ENCODE results near the gene ETFDH.
"Not testable (repeated sequence)": the region's sequence is repeated elsewhere in the genome, so short reads cannot be mapped to it uniquely, and the experiment has no call there.

The ETFDH gene

GRCh38 chr4:158681629-158682028 is 9.5 kb downstream of the ETFDH start:
- no peak for DNase-seq

GRCh38 chr4:158682066-158682465 is 10.0 kb downstream of the ETFDH start:
- no peak for DNase-seq

GRCh38 chr4:158688813-158689212 is 16.7 kb downstream of the ETFDH start:
- no peak for DNase-seq

GRCh38 chr4:158704274-158704673 is 32.2 kb downstream of the ETFDH start:
- no peak for DNase-seq

- peak in 1 of 2 donors; percentile 12 for DNase-seq
Observed at GRCh38 chr4:158710814-158711213, 38.7 kb downstream of the ETFDH start.

- not testable (repeated sequence) for DNase-seq
Observed at GRCh38 chr4:158712622-158713021, 40.5 kb downstream of the ETFDH start.

- peak; percentile 42 to 79 for DNase-seq
Observed at GRCh38 chr4:158714937-158715336, 42.8 kb downstream of the ETFDH start.

- peak in 1 of 2 donors; percentile 43 for DNase-seq
Observed at GRCh38 chr4:158715802-158716201, 43.7 kb downstream of the ETFDH start.

- DNase-seq: no peak
Observed at GRCh38 chr4:158721680-158722079, 49.6 kb downstream of the ETFDH start.

- DNase-seq: peak in 1 of 2 donors; percentile 19
Observed at GRCh38 chr4:158722291-158722916, 50.3 kb downstream of the ETFDH start.

GRCh38 chr4:158722917-158723793 is 51.1 kb downstream of the ETFDH start, which contains the start of gene PPID:
Gene PPID (minus strand): TSS chr4:158723396. CDS start chr4:158723288, 108 bp downstream.
- DNase-seq: peak; percentile 85 to 90

- DNase-seq: no peak
Observed at GRCh38 chr4:158724637-158725036, 52.5 kb downstream of the ETFDH start.

- DNase-seq: peak in 1 of 2 donors; percentile 10
Observed at GRCh38 chr4:158726633-158727032, 54.5 kb downstream of the ETFDH start.

GRCh38 chr4:158728236-158728635 is 56.1 kb downstream of the ETFDH start:
- DNase-seq: no peak

GRCh38 chr4:158729716-158730559 is 57.8 kb downstream of the ETFDH start:
- peak; percentile 76 to 78 for DNase-seq

- no peak for DNase-seq
Observed at GRCh38 chr4:158738866-158739265, 66.8 kb downstream of the ETFDH start.

- DNase-seq: no peak
Observed at GRCh38 chr4:158739600-158739999, 67.5 kb downstream of the ETFDH start.

- no peak for DNase-seq
Observed at GRCh38 chr4:158741326-158742021, 69.4 kb downstream of the ETFDH start.

- not testable (repeated sequence) for DNase-seq
Observed at GRCh38 chr4:158746537-158746936, 74.4 kb downstream of the ETFDH start.

GRCh38 chr4:158750379-158750778 is 78.3 kb downstream of the ETFDH start:
- DNase-seq: no peak

- DNase-seq: no peak
Observed at GRCh38 chr4:158754385-158755180, 82.5 kb downstream of the ETFDH start.
